SK-N-MC (cell line): ENCODE measurements around the gene SYNJ2.

Experiments
- EZH2 ChIP-seq: fragments of 200-600 bp; sonication (generic); IDR thresholded peaks from one replicate; pipeline ENCODE4 v1.6.1; 2017; ENCODE audit warnings: antibody characterized with exemption
- FOXP2 ChIP-seq: optimal IDR thresholded peaks from 2 replicates; pipeline ENCODE3; 2011; ENCODE audit warnings: mild to moderate bottlenecking, moderate library complexity; ENCODE audit not compliant: insufficient read depth; ENCODE audit errors: extremely low read length, control extremely low read depth

- no peak for TF ChIP-seq EZH2
- TF ChIP-seq FOXP2, result no peak
Observed at GRCh38 chr6:158142789-158143188, 161.1 kb downstream of the SYNJ2 start.
